Epithelial cell of proximal tubule (primary cell): ENCODE data around the gene UBE3C. TPM values are rescaled to one million over a fixed set of nuclear protein-coding genes. Genes with fewer than 3 reads are reported as not detected.
A peak's percentile ranks its signal among the peaks of the same experiment; 100 is the strongest.
"Not testable (repeated sequence)": the region's sequence is repeated elsewhere in the genome, so short reads cannot be mapped to it uniquely, and the experiment has no call there.

Experiments
- DNase-seq: peaks from one replicate; pipeline ENCODE4 v3.0.0-alpha.2; 2011; ENCODE audit warnings: low read depth
- H3K4me3 ChIP-seq: 2 replicates; pipeline ENCODE4 v1.5.1; 2011; ENCODE audit warnings: low read depth, mild to moderate bottlenecking, low read length
- CTCF ChIP-seq: conservative IDR thresholded peaks from 2 replicates; pipeline ENCODE4 v1.5.1; 2012; ENCODE audit warnings: low read depth, mild to moderate bottlenecking, low read length
- total RNA-seq: library from RNA; depleted of rRNA; stranded (reverse); fragments of >200 nt; gene quantifications from 2 replicates; pipeline ENCODE4 v1.2.3, GENCODE V29; 2015

Gene UBE3C
- total RNA-seq, 1 donor from 2014 or later = 42.3 TPM

GRCh38 chr7:157271991-157272324 is 133.2 kb downstream of the UBE3C start:
- no peak overlapping the region for H3K4me3 ChIP-seq
- DNase-seq = peak; percentile 78
- no peak for TF ChIP-seq CTCF

GRCh38 chr7:157272351-157273207 is 133.9 kb downstream of the UBE3C start:
- H3K4me3 ChIP-seq = no peak overlapping the region
- no peak for DNase-seq
- no peak for TF ChIP-seq CTCF

GRCh38 chr7:157273208-157274093 is 134.7 kb downstream of the UBE3C start:
- TF ChIP-seq CTCF = peak; percentile 95
- no peak overlapping the region for H3K4me3 ChIP-seq
- DNase-seq = peak; percentile 7

GRCh38 chr7:157274094-157274634 is 135.4 kb downstream of the UBE3C start:
- DNase-seq, H3K4me3 ChIP-seq: not testable (repeated sequence)

- no peak for DNase-seq
- no peak for TF ChIP-seq CTCF
- no peak overlapping the region for H3K4me3 ChIP-seq
Measured at GRCh38 chr7:157274991-157275427, 136.3 kb downstream of the UBE3C start.

- DNase-seq = no peak
- no peak for TF ChIP-seq CTCF
- no peak overlapping the region for H3K4me3 ChIP-seq
Measured at GRCh38 chr7:157276091-157276561, 137.4 kb downstream of the UBE3C start.
